Lung microvascular endothelial cell (primary cell): Measurements from ENCODE around the gene ATG14. TPM values are rescaled to one million over a fixed set of nuclear protein-coding genes. Genes with fewer than 3 reads are reported as not detected.

Experiments used
- DNase-seq, 2 donors: peaks; one replicate each; pipeline versions ENCODE4 v3.0.0 to v3.0.0-alpha.2; 2010; ENCODE audit warnings: low read depth in 2 of 2
- total RNA-seq: library from RNA; depleted of rRNA; stranded (reverse); fragments of >200 nt; gene quantifications from 2 replicates; pipeline ENCODE4 v1.2.1, GENCODE V29; 2014

Gene ATG14
- total RNA-seq, 1 donor from 2014 or later, result 13.1 TPM

GRCh38 chr14:55317542-55318306 lies 93.9 kb downstream of the ATG14 start:
- DNase-seq, result no peak

GRCh38 chr14:55316564-55316963 lies 95.1 kb downstream of the ATG14 start:
- DNase-seq, result no peak

Other genes starting within 250 kb of the ATG14 start
- gene DLGAP5, start 220.2 kb downstream of the ATG14 start, total RNA-seq, result 3.6 and 18.3 TPM in 2 replicates
- gene FBXO34, start 140.4 kb downstream of the ATG14 start, total RNA-seq, result 16.8 and 21.6 TPM in 2 replicates
- not detected in 2 replicates for gene TBPL2, start 28.8 kb upstream of the ATG14 start, total RNA-seq
- gene KTN1, start 168.4 kb upstream of the ATG14 start, total RNA-seq, result 119 and 172 TPM in 2 replicates